Measurements from ENCODE around the gene SAA1. TPM values are rescaled to one million over a fixed set of nuclear protein-coding genes. Genes with fewer than 3 reads are reported as not detected.

SAA1 gene
- total and polyA plus RNA-seq, 4 experiments from 2014 or later = not detected

DNA sequence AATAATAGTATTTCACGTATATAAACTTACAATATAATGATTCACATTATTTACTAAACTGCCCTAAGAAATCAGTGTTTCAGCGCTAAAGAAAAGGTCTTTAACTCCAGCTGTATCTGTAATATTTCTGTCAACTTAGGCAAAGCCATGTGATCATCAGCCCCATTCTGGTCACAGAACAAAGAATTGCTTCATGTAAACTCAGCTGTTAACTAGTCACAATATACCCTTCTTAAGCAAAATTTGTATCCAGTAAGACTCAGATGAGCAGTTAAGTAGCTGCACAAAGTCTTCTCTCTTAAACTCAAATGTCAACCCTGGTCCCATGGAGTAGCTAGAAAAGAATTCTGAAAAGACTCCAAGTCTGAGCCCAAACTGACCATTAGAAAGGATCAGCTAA lies 29.3 kb downstream of the SAA1 start:
- H3K4me1 ChIP-seq (ENCODE audit: insufficient read depth, low read length) = no peaks in the 10 kb centered on the region
- no peak overlapping the region for H3K27ac ChIP-seq (ENCODE audit: low read depth, low read length)
- Mint-ChIP-seq H3K4me3 (no peak overlapping the region), H3K27me3 (no peaks in the 10 kb centered on the region), H3K27ac (no peak overlapping the region), H3K4me1 (no peaks in the 10 kb centered on the region), H3K9me3 (no peaks in the 10 kb centered on the region), H3K36me3 (peaks cover 75 to 83% of the 10 kb centered on the region in 2 donors)
- ChIA-PET CTCF (ENCODE audit: partially characterized antibody) (no interaction called here), POLR2A (ENCODE audit: partially characterized antibody) (no interaction called here)
- H3K36me3 ChIP-seq (ENCODE audit: insufficient read depth, low read length) = peaks cover 55% of the 10 kb centered on the region
- H3K9me3 ChIP-seq (ENCODE audit: control insufficient read depth in 1 of 2, low read length in 2 of 2) = no peaks in the 10 kb centered on the region
- no peaks in the 10 kb centered on the region for H3K27me3 ChIP-seq (ENCODE audit: insufficient read depth, low read length)
- DNase-seq = no peak
- H3K4me3 ChIP-seq (ENCODE audit: low read length in 2 of 2) = no peak overlapping the region
- intact Hi-C loops (cut with micrococcal nuclease) = no loop called here

DNA sequence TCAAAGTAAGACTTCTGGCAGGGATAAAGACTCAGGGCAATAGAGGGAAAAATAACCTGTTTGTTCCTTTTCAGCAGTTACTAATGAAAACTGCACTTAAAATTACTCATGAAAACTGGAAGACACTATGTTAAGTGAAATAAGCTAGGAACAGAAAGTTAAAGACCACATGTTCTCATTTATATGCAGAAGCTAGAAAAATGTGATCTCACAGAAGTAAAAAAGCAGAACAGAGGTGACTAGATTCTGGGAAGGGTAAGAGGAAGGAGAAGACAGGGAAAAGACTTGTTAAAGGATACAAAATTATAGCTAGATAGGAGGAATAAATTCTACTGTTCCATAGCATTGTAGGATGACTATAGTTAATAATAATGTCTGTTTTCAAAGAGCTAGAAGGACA lies 33.7 kb downstream of the SAA1 start:
- no peaks in the 10 kb centered on the region for H3K9me3 Mint-ChIP-seq
- no peak for DNase-seq
- intact Hi-C loops (cut with micrococcal nuclease) = no loop called here
- no peaks in the 10 kb centered on the region for H3K27me3 ChIP-seq (ENCODE audit: insufficient read depth, low read length)
- ChIA-PET CTCF (ENCODE audit: partially characterized antibody) (no interaction called here), POLR2A (ENCODE audit: partially characterized antibody) (interaction anchor here (1.0 kb wide), 1 partner anchor 22 kb away, joined by 3 read pairs; the partner anchor contains the start of genes GTF2H1 and HPS5)
- H3K27ac ChIP-seq (ENCODE audit: low read depth, low read length) = no peak overlapping the region
- H3K36me3 Mint-ChIP-seq = peaks cover 65 to 82% of the 10 kb centered on the region in 2 donors
- no peaks in the 10 kb centered on the region for H3K9me3 ChIP-seq (ENCODE audit: control insufficient read depth in 1 of 2, low read length in 2 of 2)
- H3K27me3 Mint-ChIP-seq = no peaks in the 10 kb centered on the region
- H3K27ac Mint-ChIP-seq = peak overlapping the region in 1 of 7 donors; percentile 1
- peaks cover 44% of the 10 kb centered on the region for H3K36me3 ChIP-seq (ENCODE audit: insufficient read depth, low read length)
- H3K4me3 Mint-ChIP-seq = no peak overlapping the region
- H3K4me3 ChIP-seq (ENCODE audit: low read length in 2 of 2) = no peak overlapping the region
- H3K4me1 Mint-ChIP-seq = peaks cover 0 to 6% (median 0%) of the 10 kb centered on the region in 4 donors
- no peaks in the 10 kb centered on the region for H3K4me1 ChIP-seq (ENCODE audit: insufficient read depth, low read length)

DNA sequence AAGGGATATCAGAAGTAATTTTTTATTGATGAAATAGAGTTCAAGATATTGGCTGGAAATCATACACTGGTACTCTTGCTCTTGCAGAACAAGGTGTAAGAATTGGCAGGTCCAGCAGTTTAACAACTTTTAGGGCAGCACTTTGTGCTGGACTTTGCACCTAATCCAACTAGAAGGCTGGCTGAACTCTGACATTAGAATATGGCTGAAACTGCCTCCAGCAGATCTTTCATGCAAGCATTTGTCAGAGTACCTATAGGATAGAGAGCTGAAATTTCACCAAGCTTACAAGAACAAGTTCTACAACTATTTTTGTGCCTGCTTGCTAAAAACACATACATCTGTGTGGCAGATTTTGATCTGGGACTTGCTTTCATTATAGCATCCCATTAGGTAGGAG lies 38.7 kb downstream of the SAA1 start:
- Mint-ChIP-seq H3K4me3 (no peak overlapping the region), H3K4me1 (peaks cover 0 to 7% (median 0%) of the 10 kb centered on the region in 4 donors), H3K9me3 (no peaks in the 10 kb centered on the region), H3K27me3 (no peaks in the 10 kb centered on the region), H3K27ac (peak overlapping the region in 1 of 7 donors; percentile 14), H3K36me3 (peaks cover 56 to 77% of the 10 kb centered on the region in 2 donors)
- Histone ChIP-seq H3K27ac (ENCODE audit: low read depth, low read length) (no peak overlapping the region), H3K36me3 (ENCODE audit: insufficient read depth, low read length) (peaks cover 34% of the 10 kb centered on the region), H3K27me3 (ENCODE audit: insufficient read depth, low read length) (no peaks in the 10 kb centered on the region), H3K4me3 (ENCODE audit: low read length in 2 of 2) (no peak overlapping the region), H3K9me3 (ENCODE audit: control insufficient read depth in 1 of 2, low read length in 2 of 2) (no peaks in the 10 kb centered on the region), H3K4me1 (ENCODE audit: insufficient read depth, low read length) (no peaks in the 10 kb centered on the region)
- POLR2A ChIA-PET (ENCODE audit: partially characterized antibody) = no interaction called here
- CTCF ChIA-PET (ENCODE audit: partially characterized antibody) = no interaction called here
- DNase-seq = no peak
- intact Hi-C loops (cut with micrococcal nuclease) = no loop called here

DNA sequence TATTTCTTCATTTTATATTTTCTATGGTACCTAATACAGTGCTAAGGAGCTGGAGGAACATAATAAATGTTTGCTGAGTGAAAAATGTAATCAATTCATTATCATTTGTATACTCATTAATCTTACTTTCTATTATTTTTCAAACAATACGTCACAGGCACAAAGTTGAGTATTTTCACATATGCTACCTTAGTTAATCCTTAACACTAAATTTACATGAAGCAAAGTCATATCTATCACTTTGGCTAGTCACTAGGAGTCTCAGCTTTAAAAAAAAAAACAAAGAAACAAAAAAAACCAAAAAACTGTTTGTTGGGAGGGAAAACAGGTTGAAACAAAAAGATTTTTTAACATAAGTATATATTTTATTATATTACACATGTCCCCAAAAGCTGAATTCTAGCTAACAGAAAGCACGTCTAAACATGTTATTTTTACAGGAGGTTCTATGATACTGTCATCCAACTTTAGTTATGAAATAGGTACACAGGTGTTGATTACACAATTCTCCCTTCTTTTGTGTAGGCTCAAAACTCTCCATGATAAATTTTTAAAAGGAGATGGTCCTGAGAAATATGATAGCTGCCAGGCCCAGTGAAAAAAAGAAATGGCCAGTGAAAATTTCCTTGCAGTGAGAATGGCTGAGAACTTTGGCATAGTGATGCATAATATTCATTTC lies 41.5 kb downstream of the SAA1 start:
- Mint-ChIP-seq H3K9me3 (no peaks in the 10 kb centered on the region), H3K27me3 (no peaks in the 10 kb centered on the region), H3K4me3 (no peak overlapping the region), H3K4me1 (peaks cover 0 to 6% (median 1%) of the 10 kb centered on the region in 4 donors), H3K36me3 (peaks cover 60 to 75% of the 10 kb centered on the region in 2 donors), H3K27ac (no peak overlapping the region)
- peaks cover 35% of the 10 kb centered on the region for H3K36me3 ChIP-seq (ENCODE audit: insufficient read depth, low read length)
- POLR2A ChIA-PET (ENCODE audit: partially characterized antibody) = interaction anchor here (1.2 kb wide), 2 partner anchors 15 to 86 kb away, joined by 3 read pairs; partner anchors contain the start of genes GTF2H1, HPS5 and LDHA
- H3K4me1 ChIP-seq (ENCODE audit: insufficient read depth, low read length) = no peaks in the 10 kb centered on the region
- CTCF ChIA-PET (ENCODE audit: partially characterized antibody) = interaction anchor here (1.4 kb wide), 1 partner anchor 64 kb away, joined by 5 read pairs; no protein-coding TSS in a partner anchor
- no peaks in the 10 kb centered on the region for H3K27me3 ChIP-seq (ENCODE audit: insufficient read depth, low read length)
- H3K4me3 ChIP-seq (ENCODE audit: low read length in 2 of 2) = no peak overlapping the region
- no peak for DNase-seq
- H3K27ac ChIP-seq (ENCODE audit: low read depth, low read length) = no peak overlapping the region
- no peaks in the 10 kb centered on the region for H3K9me3 ChIP-seq (ENCODE audit: control insufficient read depth in 1 of 2, low read length in 2 of 2)
- intact Hi-C loops (cut with micrococcal nuclease) = no loop called here

DNA sequence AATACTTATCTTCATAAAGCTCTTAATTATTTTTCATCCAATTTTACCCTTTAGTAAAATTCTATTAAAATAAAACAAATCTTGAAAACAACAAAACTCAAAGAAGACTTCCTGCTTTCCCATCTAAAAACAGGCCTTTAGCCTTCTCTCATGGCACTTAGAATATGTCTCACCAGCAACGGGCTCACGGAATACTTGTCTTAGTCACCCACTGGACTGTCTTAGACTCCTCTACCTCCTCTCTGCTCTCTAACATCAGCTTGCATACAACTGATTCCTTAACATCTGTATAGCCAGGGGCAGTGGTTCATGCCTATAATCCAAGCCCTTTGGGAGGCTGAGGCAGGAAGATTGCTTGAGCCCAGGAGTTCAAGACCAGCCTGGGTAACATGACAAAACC lies 42.2 kb downstream of the SAA1 start:
- H3K27me3 ChIP-seq (ENCODE audit: insufficient read depth, low read length) = no peaks in the 10 kb centered on the region
- no peak overlapping the region for H3K4me3 Mint-ChIP-seq
- peaks cover 56 to 73% of the 10 kb centered on the region in 2 donors for H3K36me3 Mint-ChIP-seq
- intact Hi-C loops (cut with micrococcal nuclease) = no loop called here
- no peaks in the 10 kb centered on the region for H3K4me1 ChIP-seq (ENCODE audit: insufficient read depth, low read length)
- peaks cover 0 to 4% (median 2%) of the 10 kb centered on the region in 4 donors for H3K4me1 Mint-ChIP-seq
- no peak overlapping the region for H3K4me3 ChIP-seq (ENCODE audit: low read length in 2 of 2)
- no peaks in the 10 kb centered on the region for H3K9me3 ChIP-seq (ENCODE audit: control insufficient read depth in 1 of 2, low read length in 2 of 2)
- no peaks in the 10 kb centered on the region for H3K27me3 Mint-ChIP-seq
- POLR2A ChIA-PET (ENCODE audit: partially characterized antibody) = interaction anchor here (1.2 kb wide), 1 partner anchor 14 kb away, joined by 3 read pairs; the partner anchor contains the start of genes GTF2H1 and HPS5
- CTCF ChIA-PET (ENCODE audit: partially characterized antibody) = interaction anchor here (0.6 to 1.4 kb wide), 2 partner anchors 9 to 64 kb away, joined by 3 to 5 read pairs; no protein-coding TSS in a partner anchor
- DNase-seq = no peak
- H3K27ac Mint-ChIP-seq = no peak overlapping the region
- no peak overlapping the region for H3K27ac ChIP-seq (ENCODE audit: low read depth, low read length)
- no peaks in the 10 kb centered on the region for H3K9me3 Mint-ChIP-seq
- peaks cover 30% of the 10 kb centered on the region for H3K36me3 ChIP-seq (ENCODE audit: insufficient read depth, low read length)

DNA sequence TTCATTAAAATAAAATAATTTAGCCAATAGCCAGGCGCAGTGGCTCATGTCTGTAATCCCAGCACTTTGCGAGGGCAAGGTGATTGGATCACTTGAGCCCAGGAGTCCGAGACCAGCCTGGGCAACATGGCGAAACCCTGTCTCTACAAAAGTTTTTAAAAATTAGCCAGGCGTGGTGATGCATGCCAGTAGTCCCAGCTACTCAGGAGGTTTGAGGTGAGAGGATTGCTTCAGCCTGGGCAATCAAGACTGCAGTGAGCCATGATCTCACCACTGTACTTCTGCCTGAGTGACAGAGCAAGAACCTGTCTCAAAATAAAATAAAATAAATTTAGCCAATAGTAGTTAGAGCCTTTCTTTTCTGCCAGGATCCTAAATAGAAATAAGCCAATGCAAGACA lies 43.6 kb downstream of the SAA1 start:
- no peaks in the 10 kb centered on the region for H3K4me1 ChIP-seq (ENCODE audit: insufficient read depth, low read length)
- CTCF ChIA-PET (ENCODE audit: partially characterized antibody) = no interaction called here
- peaks cover 26% of the 10 kb centered on the region for H3K36me3 ChIP-seq (ENCODE audit: insufficient read depth, low read length)
- no peaks in the 10 kb centered on the region for H3K27me3 ChIP-seq (ENCODE audit: insufficient read depth, low read length)
- H3K9me3 Mint-ChIP-seq = no peaks in the 10 kb centered on the region
- no peaks in the 10 kb centered on the region for H3K9me3 ChIP-seq (ENCODE audit: control insufficient read depth in 1 of 2, low read length in 2 of 2)
- no peaks in the 10 kb centered on the region for H3K27me3 Mint-ChIP-seq
- intact Hi-C loops (cut with micrococcal nuclease) = no loop called here
- no peak overlapping the region for H3K27ac Mint-ChIP-seq
- H3K4me3 ChIP-seq (ENCODE audit: low read length in 2 of 2) = no peak overlapping the region
- peaks cover 51 to 70% of the 10 kb centered on the region in 2 donors for H3K36me3 Mint-ChIP-seq
- no peak overlapping the region for H3K27ac ChIP-seq (ENCODE audit: low read depth, low read length)
- no peak overlapping the region for H3K4me3 Mint-ChIP-seq
- POLR2A ChIA-PET (ENCODE audit: partially characterized antibody) = no interaction called here
- peaks cover under 1 to 4% (median 2%) of the 10 kb centered on the region in 4 donors for H3K4me1 Mint-ChIP-seq
- no peak for DNase-seq

DNA sequence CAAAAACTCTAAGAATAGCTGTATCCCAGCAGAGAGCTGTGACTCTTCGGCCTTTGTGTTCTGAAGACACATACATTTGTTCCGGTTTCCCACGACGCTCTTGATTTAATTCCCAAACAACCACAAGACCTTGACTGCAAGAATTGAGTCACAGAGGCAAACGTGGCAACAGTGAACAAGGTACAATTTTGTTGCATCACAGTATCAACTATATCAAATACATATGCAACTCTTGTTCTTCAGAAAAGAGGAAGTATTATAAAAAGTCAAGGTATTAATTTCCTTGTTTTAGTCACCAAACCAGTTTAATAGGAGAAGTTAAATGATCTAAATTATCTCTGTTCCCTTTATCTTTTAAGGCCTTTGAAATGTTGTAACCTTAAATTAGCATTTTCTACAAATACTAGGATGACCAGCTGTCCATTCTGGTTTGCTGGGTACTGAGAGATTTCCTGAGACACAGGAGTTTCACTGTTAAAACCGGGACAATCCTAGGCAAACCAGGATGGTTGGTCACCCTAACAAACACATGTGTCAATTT lies 44.8 kb downstream of the SAA1 start:
- no peak overlapping the region for H3K27ac ChIP-seq (ENCODE audit: low read depth, low read length)
- peaks cover 45 to 62% of the 10 kb centered on the region in 2 donors for H3K36me3 Mint-ChIP-seq

More for the DNA sequence above, 44.8 kb downstream of the SAA1 start:
- Mint-ChIP-seq H3K4me3 (no peak overlapping the region), H3K27me3 (no peaks in the 10 kb centered on the region), H3K27ac (no peak overlapping the region), H3K4me1 (peaks cover 6 to 7% (median 6%) of the 10 kb centered on the region in 4 donors), H3K9me3 (no peaks in the 10 kb centered on the region)
- no peaks in the 10 kb centered on the region for H3K9me3 ChIP-seq (ENCODE audit: control insufficient read depth in 1 of 2, low read length in 2 of 2)
- H3K36me3 ChIP-seq (ENCODE audit: insufficient read depth, low read length) = peaks cover 18% of the 10 kb centered on the region
- no peaks in the 10 kb centered on the region for H3K4me1 ChIP-seq (ENCODE audit: insufficient read depth, low read length)
- CTCF ChIA-PET (ENCODE audit: partially characterized antibody) = interaction anchor here (0.9 to 1.2 kb wide), 2 partner anchors 13 to 19 kb away, joined by 3 read pairs; no protein-coding TSS in a partner anchor
- POLR2A ChIA-PET (ENCODE audit: partially characterized antibody) = no interaction called here
- no peak overlapping the region for H3K4me3 ChIP-seq (ENCODE audit: low read length in 2 of 2)
- DNase-seq = no peak
- no peaks in the 10 kb centered on the region for H3K27me3 ChIP-seq (ENCODE audit: insufficient read depth, low read length)
- intact Hi-C loops (cut with micrococcal nuclease) = no loop called here

Data from CD4-positive, alpha-beta memory T cell (primary cell).